ENCODE data around the gene MICAL2.

GRCh38 chr11:12174477-12175143, 64.2 kb downstream of the MICAL2 start:
- TF ChIP-seq POLR2A (IDR thresholded peaks at IDR 0.05) (no peak), CTCF (IDR thresholded peaks at IDR 0.05) (no peak)
